ENCODE results near the gene NEO1.

The NEO1 gene

GRCh38 chr15:73228128-73228646 is 175.9 kb downstream of the NEO1 start:
- H3K4me1 ChIP-seq (ENCODE audit: control insufficient read depth, insufficient read depth, low read depth, low read length) = peaks cover 6% of the 10 kb centered on the region
- H2AFZ ChIP-seq (ENCODE audit: low read depth, low read length) = no peak overlapping the region
- H4K91ac ChIP-seq (ENCODE audit: low read length) = no peak overlapping the region
- H2AK5ac ChIP-seq (ENCODE audit: low read length, severe bottlenecking) = no peak overlapping the region
- H2BK15ac ChIP-seq (ENCODE audit: low read depth, poor library complexity, severe bottlenecking) = no peak overlapping the region
- H2BK120ac ChIP-seq (ENCODE audit: low read depth, low read length) = no peak overlapping the region
- H3K9ac ChIP-seq (ENCODE audit: low read length) = no peak overlapping the region
- H3K4ac ChIP-seq (ENCODE audit: low read depth in 1 of 2, low read length in 2 of 2) = no peak overlapping the region
- no peak overlapping the region for H3K4me3 ChIP-seq (ENCODE audit: insufficient read depth in 1 of 2, low read depth in 1 of 2, low read length in 2 of 2)
- peak; percentile 30 for DNase-seq
- no peak overlapping the region for H3K23ac ChIP-seq (ENCODE audit: low read length in 2 of 2)
- no peak overlapping the region for H3K27ac ChIP-seq (ENCODE audit: low read length, poor library complexity, severe bottlenecking)
- H3K18ac ChIP-seq (ENCODE audit: low read depth in 1 of 2, low read length in 2 of 2) = no peak overlapping the region
- no peak overlapping the region for H3K14ac ChIP-seq (ENCODE audit: low read length in 2 of 2)
- no CpG with 5 or more reads among the region's 1 CpG for WGBS
- peak overlapping the region; percentile 73 for H2BK5ac ChIP-seq (ENCODE audit: low read depth, low read length, poor library complexity, severe bottlenecking)
- H4K8ac ChIP-seq (ENCODE audit: low read length) = no peak overlapping the region
- peaks cover 24% of the 10 kb centered on the region for H3K79me1 ChIP-seq (replicated peaks; ENCODE audit: low read length, poor library complexity, severe bottlenecking)
- peaks cover 0 to 13% of the 10 kb centered on the region in 2 experiments for H3K36me3 ChIP-seq (ENCODE audit: control insufficient read depth in 1 of 2, insufficient read depth in 2 of 2, low read depth in 1 of 2, low read length in 2 of 2)
- no peaks in the 10 kb centered on the region for H3K9me3 ChIP-seq (ENCODE audit: control insufficient read depth, low read length)
- H3K27me3 ChIP-seq (ENCODE audit: control insufficient read depth in 1 of 2, insufficient read depth in 1 of 2, low read length in 2 of 2) = no peaks in the 10 kb centered on the region
- no peak overlapping the region for H2BK12ac ChIP-seq (ENCODE audit: low read length in 2 of 2)
- H3K4me2 ChIP-seq (ENCODE audit: low read length, poor library complexity, severe bottlenecking) = no peak overlapping the region

GRCh38 chr15:73231661-73232419 is 179.6 kb downstream of the NEO1 start:
- Histone ChIP-seq H3K23ac (ENCODE audit: low read length in 2 of 2) (peak overlapping the region in 1 of 2 experiments; percentile 23), H3K18ac (ENCODE audit: low read depth in 1 of 2, low read length in 2 of 2) (peak overlapping the region; percentile 61 to 71), H4K8ac (ENCODE audit: low read length) (peak overlapping the region; percentile 66), H3K27me3 (ENCODE audit: control insufficient read depth in 1 of 2, insufficient read depth in 1 of 2, low read length in 2 of 2) (no peaks in the 10 kb centered on the region), H3K4me3 (ENCODE audit: insufficient read depth in 1 of 2, low read depth in 1 of 2, low read length in 2 of 2) (no peak overlapping the region), H2BK12ac (ENCODE audit: low read length in 2 of 2) (peak overlapping the region in 1 of 2 experiments; percentile 65), H3K9me3 (ENCODE audit: control insufficient read depth, low read length) (no peaks in the 10 kb centered on the region), H3K4me2 (ENCODE audit: low read length, poor library complexity, severe bottlenecking) (no peak overlapping the region), H2AK5ac (ENCODE audit: low read length, severe bottlenecking) (no peak overlapping the region), H2BK15ac (ENCODE audit: low read depth, poor library complexity, severe bottlenecking) (no peak overlapping the region), H4K91ac (ENCODE audit: low read length) (peak overlapping the region; percentile 84), H3K4ac (ENCODE audit: low read depth in 1 of 2, low read length in 2 of 2) (peak overlapping the region; percentile 64 to 88), H3K36me3 (ENCODE audit: control insufficient read depth in 1 of 2, insufficient read depth in 2 of 2, low read depth in 1 of 2, low read length in 2 of 2) (peaks cover 3 to 10% of the 10 kb centered on the region in 2 experiments), H3K79me1 (replicated peaks; ENCODE audit: low read length, poor library complexity, severe bottlenecking) (peaks cover 12% of the 10 kb centered on the region), H3K9ac (ENCODE audit: low read length) (peak overlapping the region; percentile 0), H2BK5ac (ENCODE audit: low read depth, low read length, poor library complexity, severe bottlenecking) (no peak overlapping the region), H3K27ac (ENCODE audit: low read length, poor library complexity, severe bottlenecking) (no peak overlapping the region), H2AFZ (ENCODE audit: low read depth, low read length) (no peak overlapping the region), H3K14ac (ENCODE audit: low read length in 2 of 2) (peak overlapping the region in 1 of 2 experiments; percentile 61), H3K4me1 (ENCODE audit: control insufficient read depth, insufficient read depth, low read depth, low read length) (peaks cover 1% of the 10 kb centered on the region), H2BK120ac (ENCODE audit: low read depth, low read length) (no peak overlapping the region)
- whole genome bisulfite sequencing = 45% methylated on average over 2 of the region's 2 CpGs
- peak; percentile 58 for DNase-seq

- Histone ChIP-seq H2BK120ac (ENCODE audit: low read depth, low read length) (no peak overlapping the region), H3K9me3 (ENCODE audit: control insufficient read depth, low read length) (no peaks in the 10 kb centered on the region), H2BK12ac (ENCODE audit: low read length in 2 of 2) (peak overlapping the region; percentile 34 to 79), H4K8ac (ENCODE audit: low read length) (no peak overlapping the region), H3K23ac (ENCODE audit: low read length in 2 of 2) (no peak overlapping the region), H3K27me3 (ENCODE audit: control insufficient read depth in 1 of 2, insufficient read depth in 1 of 2, low read length in 2 of 2) (no peaks in the 10 kb centered on the region), H3K79me1 (replicated peaks; ENCODE audit: low read length, poor library complexity, severe bottlenecking) (peaks cover 8% of the 10 kb centered on the region), H3K18ac (ENCODE audit: low read depth in 1 of 2, low read length in 2 of 2) (peak overlapping the region; percentile 40 to 73), H3K4me1 (ENCODE audit: control insufficient read depth, insufficient read depth, low read depth, low read length) (peaks cover 1% of the 10 kb centered on the region), H4K91ac (ENCODE audit: low read length) (peak overlapping the region; percentile 8), H2AK5ac (ENCODE audit: low read length, severe bottlenecking) (no peak overlapping the region), H3K4me3 (ENCODE audit: insufficient read depth in 1 of 2, low read depth in 1 of 2, low read length in 2 of 2) (no peak overlapping the region), H2BK5ac (ENCODE audit: low read depth, low read length, poor library complexity, severe bottlenecking) (no peak overlapping the region), H3K4ac (ENCODE audit: low read depth in 1 of 2, low read length in 2 of 2) (peak overlapping the region; percentile 29 to 56), H3K27ac (ENCODE audit: low read length, poor library complexity, severe bottlenecking) (no peak overlapping the region), H2AFZ (ENCODE audit: low read depth, low read length) (no peak overlapping the region), H2BK15ac (ENCODE audit: low read depth, poor library complexity, severe bottlenecking) (no peak overlapping the region), H3K14ac (ENCODE audit: low read length in 2 of 2) (peak overlapping the region in 1 of 2 experiments; percentile 9), H3K36me3 (ENCODE audit: control insufficient read depth in 1 of 2, insufficient read depth in 2 of 2, low read depth in 1 of 2, low read length in 2 of 2) (peaks cover 3 to 10% of the 10 kb centered on the region in 2 experiments), H3K9ac (ENCODE audit: low read length) (no peak overlapping the region), H3K4me2 (ENCODE audit: low read length, poor library complexity, severe bottlenecking) (no peak overlapping the region)
- peak; percentile 58 for DNase-seq
- WGBS = 92% methylated on average over 2 of the region's 2 CpGs
Measured at GRCh38 chr15:73232776-73233175, 180.5 kb downstream of the NEO1 start.

GRCh38 chr15:73233623-73234022 is 181.4 kb downstream of the NEO1 start:
- H4K8ac ChIP-seq (ENCODE audit: low read length) = no peak overlapping the region
- H4K91ac ChIP-seq (ENCODE audit: low read length) = no peak overlapping the region
- no peak overlapping the region for H3K4ac ChIP-seq (ENCODE audit: low read depth in 1 of 2, low read length in 2 of 2)
- H3K23ac ChIP-seq (ENCODE audit: low read length in 2 of 2) = no peak overlapping the region
- H3K27ac ChIP-seq (ENCODE audit: low read length, poor library complexity, severe bottlenecking) = no peak overlapping the region
- peaks cover 1% of the 10 kb centered on the region for H3K4me1 ChIP-seq (ENCODE audit: control insufficient read depth, insufficient read depth, low read depth, low read length)
- H3K36me3 ChIP-seq (ENCODE audit: control insufficient read depth in 1 of 2, insufficient read depth in 2 of 2, low read depth in 1 of 2, low read length in 2 of 2) = peaks cover 3 to 10% of the 10 kb centered on the region in 2 experiments
- H2BK12ac ChIP-seq (ENCODE audit: low read length in 2 of 2) = no peak overlapping the region
- H2AK5ac ChIP-seq (ENCODE audit: low read length, severe bottlenecking) = no peak overlapping the region
- H3K9ac ChIP-seq (ENCODE audit: low read length) = no peak overlapping the region
- H3K4me2 ChIP-seq (ENCODE audit: low read length, poor library complexity, severe bottlenecking) = no peak overlapping the region
- no peak overlapping the region for H3K18ac ChIP-seq (ENCODE audit: low read depth in 1 of 2, low read length in 2 of 2)
- no peaks in the 10 kb centered on the region for H3K27me3 ChIP-seq (ENCODE audit: control insufficient read depth in 1 of 2, insufficient read depth in 1 of 2, low read length in 2 of 2)
- H2BK15ac ChIP-seq (ENCODE audit: low read depth, poor library complexity, severe bottlenecking) = no peak overlapping the region
- no peak overlapping the region for H3K14ac ChIP-seq (ENCODE audit: low read length in 2 of 2)
- no peak overlapping the region for H2BK5ac ChIP-seq (ENCODE audit: low read depth, low read length, poor library complexity, severe bottlenecking)
- H3K4me3 ChIP-seq (ENCODE audit: insufficient read depth in 1 of 2, low read depth in 1 of 2, low read length in 2 of 2) = no peak overlapping the region
- H3K79me1 ChIP-seq (replicated peaks; ENCODE audit: low read length, poor library complexity, severe bottlenecking) = peaks cover 8% of the 10 kb centered on the region
- peak; percentile 62 for DNase-seq
- no peak overlapping the region for H2AFZ ChIP-seq (ENCODE audit: low read depth, low read length)
- WGBS = 37% methylated on average over 3 of the region's 5 CpGs
- no peaks in the 10 kb centered on the region for H3K9me3 ChIP-seq (ENCODE audit: control insufficient read depth, low read length)
- H2BK120ac ChIP-seq (ENCODE audit: low read depth, low read length) = no peak overlapping the region
